Measurements from ENCODE around the gene RANGAP1. TPM values are rescaled to one million over a fixed set of nuclear protein-coding genes. Genes with fewer than 3 reads are reported as not detected.

RANGAP1 gene
- total and polyA plus RNA-seq, 2 of the 8 experiments (the other 6 are each of a cell fraction or from before 2014, with no cell fraction given), result 121 to 171 TPM

DNA sequence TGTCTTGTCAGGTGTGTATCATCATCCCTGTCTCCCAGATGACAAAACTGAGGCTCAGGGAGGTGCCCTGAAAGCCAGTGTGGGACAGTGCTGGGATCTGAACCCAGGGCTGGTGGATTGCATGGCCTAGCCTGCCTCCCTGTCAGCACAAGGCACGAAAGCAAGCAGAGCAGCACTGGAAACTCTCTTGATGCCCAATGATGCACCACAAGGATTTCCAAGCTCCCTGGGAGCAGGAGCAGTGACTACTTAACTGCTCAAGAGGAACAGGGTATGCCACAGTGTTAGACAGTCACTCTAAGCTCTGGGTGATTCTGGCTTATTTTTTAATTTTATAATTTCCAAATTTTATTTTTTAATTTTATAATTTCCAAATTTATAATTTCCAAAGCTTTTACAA is 24.3 kb upstream of the RANGAP1 start:
- no peak overlapping the region for H3K56ac ChIP-seq (replicated peaks; ENCODE audit: insufficient read length, low read depth, low read length)

More for the DNA sequence above, 24.3 kb upstream of the RANGAP1 start:
- no peaks in the 10 kb centered on the region for H3K23me2 ChIP-seq (ENCODE audit: low read depth, low read length)
- no peak overlapping the region for H4K8ac ChIP-seq (ENCODE audit: extremely low read depth, insufficient read depth, low read length)
- no peak overlapping the region for H2BK15ac ChIP-seq (ENCODE audit: low read length)
- no peaks in the 10 kb centered on the region for H3K27me3 ChIP-seq (replicated peaks in 1 of 4; ENCODE audit: control insufficient read depth in 3 of 4, extremely low read depth in 1 of 4, insufficient read depth in 3 of 4, low read length in 3 of 4)
- H4K5ac ChIP-seq (ENCODE audit: insufficient read length, low read depth, low read length), result no peak overlapping the region
- no peak overlapping the region for H3K14ac ChIP-seq (ENCODE audit: insufficient read length)
- TF ChIP-seq BRCA1 (IDR thresholded peaks at IDR 0.05; ENCODE audit: low read depth, low read length), result no peak
- no peak for TF ChIP-seq CHD1 (IDR thresholded peaks at IDR 0.05; ENCODE audit: low read depth, low read length)
- no peak for TF ChIP-seq HDAC2 (IDR thresholded peaks at IDR 0.05; ENCODE audit: borderline replicate concordance in 1 of 2, low read depth in 2 of 2, low read length in 2 of 2)
- TF ChIP-seq HDAC6 (IDR thresholded peaks at IDR 0.05; ENCODE audit: low read depth, low read length), result no peak
- no peak for TF ChIP-seq GTF2F1 (IDR thresholded peaks at IDR 0.05; ENCODE audit: borderline replicate concordance, low read depth, low read length)
- no peak for TF ChIP-seq EP300 (IDR thresholded peaks at IDR 0.05; ENCODE audit: borderline replicate concordance in 1 of 2, low read depth in 2 of 2, low read length in 2 of 2)
- TF ChIP-seq EGR1 (IDR thresholded peaks at IDR 0.05; ENCODE audit: borderline replicate concordance, low read depth, low read length), result no peak
- no peak for TF ChIP-seq PHF8 (conservative IDR thresholded peaks at IDR 0.05; ENCODE audit: low read depth, low read length)
- TF ChIP-seq POLR2AphosphoS5 (IDR thresholded peaks at IDR 0.05; ENCODE audit: low read depth, low read length), result no peak
- no peak for TF ChIP-seq CBX8 (IDR thresholded peaks at IDR 0.05; ENCODE audit: borderline replicate concordance, low read depth, low read length)
- TF ChIP-seq BCL11A (IDR thresholded peaks at IDR 0.05; ENCODE audit: low read depth in 2 of 2, low read length in 2 of 2), result no peak
- no peak overlapping the region for H3K4ac ChIP-seq (replicated peaks; ENCODE audit: insufficient read length, low read depth, low read length)
- H2AFZ ChIP-seq (ENCODE audit: low read length), result no peak overlapping the region
- H2BK5ac ChIP-seq (ENCODE audit: low read depth, low read length), result no peak overlapping the region
- peaks cover 13% of the 10 kb centered on the region for H3K79me1 ChIP-seq (ENCODE audit: low read depth, low read length)
- H3K4me1 ChIP-seq (replicated peaks in 1 of 4; ENCODE audit: control insufficient read depth in 3 of 4, insufficient read depth in 4 of 4, low read length in 3 of 4), result peaks cover 0 to 6% (median 2%) of the 10 kb centered on the region in 4 experiments; a peak in 4 of 7 replicates
- peaks cover 0 to 6% (median under 1%) of the 10 kb centered on the region in 4 experiments; a peak in 1 of 8 replicates for H3K36me3 ChIP-seq (ENCODE audit: control insufficient read depth in 2 of 4, insufficient read depth in 4 of 4, low read length in 3 of 4)
- DNase-seq (ENCODE audit: low read depth in 1 of 2, low spot score in 2 of 2) (no peak), FAIRE-seq (no peak)
- H3K18ac ChIP-seq (ENCODE audit: extremely low read depth, low read length), result peak overlapping the region; percentile 3; the same call in 1 of the 2 replicates
- no peak overlapping the region for H4K91ac ChIP-seq (replicated peaks; ENCODE audit: insufficient read length, low read length)
- no peak overlapping the region for H2AK5ac ChIP-seq (ENCODE audit: low read depth, low read length)
- no peak overlapping the region for H2BK120ac ChIP-seq (replicated peaks; ENCODE audit: low read depth, low read length)
- H3K9me3 ChIP-seq (ENCODE audit: insufficient read depth in 2 of 2, low read depth in 1 of 2, low read length in 1 of 2), result no peaks in the 10 kb centered on the region
- WGBS, 2 experiments (ENCODE audit: extremely low coverage in 1 of 2, insufficient coverage in 1 of 2, insufficient read length in 1 of 2, insufficient replicate concordance in 2 of 2, low coverage in 1 of 2, low lambda C conversion rate in 2 of 2, missing lambda C conversion rate in 1 of 2), result 100% methylated on average over 1 of the region's 1 CpG; no CpG with 5 or more reads in 1 of the 2 experiments
- no peak overlapping the region for H3K4me3 ChIP-seq (ENCODE audit: extremely low read depth in 1 of 4, insufficient read depth in 2 of 4, low read depth in 3 of 4, low read length in 4 of 4)
- peaks cover 11 to 70% of the 10 kb centered on the region in 2 experiments; a peak in 3 of 4 replicates for H3K79me2 ChIP-seq (ENCODE audit: control insufficient read depth in 1 of 2, insufficient read depth in 2 of 2, low read length in 2 of 2)
- H3K9ac ChIP-seq (replicated peaks in 1 of 4; ENCODE audit: extremely low read depth in 1 of 4, low read depth in 3 of 4, low read length in 3 of 4), result no peak overlapping the region
- H3K23ac ChIP-seq (ENCODE audit: insufficient read length), result no peak overlapping the region
- H2BK20ac ChIP-seq (ENCODE audit: low read length), result no peak overlapping the region
- H3K4me2 ChIP-seq (ENCODE audit: insufficient read depth in 1 of 2, low read depth in 2 of 2, low read length in 2 of 2), result no peak overlapping the region
- peaks cover 2 to 14% of the 10 kb centered on the region in 2 experiments for H4K20me1 ChIP-seq (replicated peaks in 1 of 2; ENCODE audit: control insufficient read depth in 1 of 2, insufficient read depth in 2 of 2, low read length in 2 of 2)
- no peak overlapping the region for H3K27ac ChIP-seq (ENCODE audit: low read depth, low read length)
- ChIA-PET CTCF (ENCODE audit: partially characterized antibody) (no interaction called here), POLR2A (ENCODE audit: partially characterized antibody) (interaction anchor here (0.6 to 1.3 kb wide), 3 partner anchors 26 to 300 kb away, joined by 3 read pairs; partner anchors contain the start of gene TEF)
- no peak overlapping the region for H2BK12ac ChIP-seq (ENCODE audit: low read depth, low read length)
